SK-N-SH (cell line): ENCODE data around the gene IFT122. TPM values are rescaled to one million over a fixed set of nuclear protein-coding genes. Genes with fewer than 3 reads are reported as not detected.

Experiments used
- EP300 ChIP-seq, 2 experiments: IDR thresholded peaks; 2 replicates each; pipeline versions ENCODE4 v1.4.0 to v1.6.1; 2012; ENCODE audit warnings: borderline replicate concordance in 1 of 2, low read depth in 1 of 2, low read length in 1 of 2
- EZH2phosphoT487 ChIP-seq: fragments of 200-600 bp; sonication (generic); IDR thresholded peaks from 2 replicates; pipeline ENCODE4 v1.6.1; 2017; ENCODE audit warnings: low read depth, mixed run types, mild to moderate bottlenecking, antibody characterized with exemption, moderate library complexity, borderline replicate concordance
- FOXJ3 ChIP-seq: sonication (generic); formaldehyde crosslinking; IDR thresholded peaks from 2 replicates; pipeline ENCODE4 v1.5.1; 2020; ENCODE audit warnings: mild to moderate bottlenecking, missing genetic modification reagents
- GABPA ChIP-seq: IDR thresholded peaks from 2 replicates; pipeline ENCODE4 v1.4.0; 2012; ENCODE audit warnings: low read depth, mild to moderate bottlenecking
- GATA2 ChIP-seq: sonication (generic); formaldehyde crosslinking; IDR thresholded peaks from 2 replicates; pipeline ENCODE4 v1.5.0; 2020; ENCODE audit warnings: mild to moderate bottlenecking, missing genetic modification reagents
- JUND ChIP-seq: IDR thresholded peaks from 2 replicates; pipeline ENCODE4 v1.4.0; 2012
- MXI1 ChIP-seq: IDR thresholded peaks from 2 replicates; pipeline ENCODE4 v1.6.1; 2012; ENCODE audit warnings: mild to moderate bottlenecking, low read depth, low read length, improper control_type of control experiment
- NFIC ChIP-seq: IDR thresholded peaks from 2 replicates; pipeline ENCODE4 v1.4.0; 2012; ENCODE audit warnings: borderline replicate concordance
- NRF1 ChIP-seq: IDR thresholded peaks from 2 replicates; pipeline ENCODE4 v1.6.1; 2012; ENCODE audit warnings: low read depth, mild to moderate bottlenecking, low read length
- POLR2AphosphoS5 ChIP-seq: IDR thresholded peaks from 2 replicates; pipeline ENCODE4 v1.6.1; 2012; ENCODE audit warnings: low read depth, low read length
- RCOR1 ChIP-seq: fragments of 150-350 bp; IDR thresholded peaks from 2 replicates; pipeline ENCODE4 v1.6.1; 2017; ENCODE audit warnings: antibody characterized with exemption, low read length
- RFX5 ChIP-seq: IDR thresholded peaks from 2 replicates; pipeline ENCODE4 v1.6.1; 2012; ENCODE audit warnings: mild to moderate bottlenecking, improper control_type of control experiment, low read length
- RXRA ChIP-seq: IDR thresholded peaks from 2 replicates; pipeline ENCODE4 v1.4.0; 2012; ENCODE audit warnings: low read depth, mild to moderate bottlenecking, borderline replicate concordance
- SMC3 ChIP-seq: IDR thresholded peaks from 2 replicates; pipeline ENCODE4 v1.6.1; 2012; ENCODE audit warnings: low read depth, low read length, improper control_type of control experiment
- TAF1 ChIP-seq: IDR thresholded peaks from 2 replicates; pipeline ENCODE4 v1.6.1; 2012; ENCODE audit warnings: low read depth, mild to moderate bottlenecking, low read length, moderate library complexity, borderline replicate concordance
- TCF12 ChIP-seq: IDR thresholded peaks from 2 replicates; pipeline ENCODE4 v1.4.0; 2012
- TEAD4 ChIP-seq: IDR thresholded peaks from 2 replicates; pipeline ENCODE4 v1.4.0; 2012; ENCODE audit warnings: mild to moderate bottlenecking, borderline replicate concordance; ENCODE audit not compliant: insufficient read depth
- YY1 ChIP-seq: IDR thresholded peaks from 2 replicates; pipeline ENCODE4 v1.4.0; 2012; ENCODE audit warnings: low read depth, mild to moderate bottlenecking
- ZBTB33 ChIP-seq: IDR thresholded peaks from 2 replicates; pipeline ENCODE4 v1.4.0; 2012; ENCODE audit warnings: low read depth, borderline replicate concordance
- polyA plus RNA-seq, 3 experiments: library from polyadenylated mRNA; depleted of rRNA; stranded (reverse); fragments of >200 nt; gene quantifications; 2 replicates each; pipeline ENCODE4 v1.2.3, GENCODE V29; 2012
- TF ChIP-seq, protein P1 (sequence below): fragments of 150-350 bp; IDR thresholded peaks from 2 replicates; pipeline ENCODE4 v1.6.1; 2017; ENCODE audit warnings: antibody characterized with exemption, low read length, low read depth, borderline replicate concordance
- TF ChIP-seq, protein P2 (sequence below): IDR thresholded peaks from 2 replicates; pipeline ENCODE4; 2012

The IFT122 gene
- polyA plus RNA-seq, 1 of the 3 experiments (the other 2 are of a cell fraction), result 20.1 TPM

- no peak for TF ChIP-seq GABPA
- TF ChIP-seq, protein P1, sequence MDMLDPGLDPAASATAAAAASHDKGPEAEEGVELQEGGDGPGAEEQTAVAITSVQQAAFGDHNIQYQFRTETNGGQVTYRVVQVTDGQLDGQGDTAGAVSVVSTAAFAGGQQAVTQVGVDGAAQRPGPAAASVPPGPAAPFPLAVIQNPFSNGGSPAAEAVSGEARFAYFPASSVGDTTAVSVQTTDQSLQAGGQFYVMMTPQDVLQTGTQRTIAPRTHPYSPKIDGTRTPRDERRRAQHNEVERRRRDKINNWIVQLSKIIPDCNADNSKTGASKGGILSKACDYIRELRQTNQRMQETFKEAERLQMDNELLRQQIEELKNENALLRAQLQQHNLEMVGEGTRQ, result no peak
- 0 out of 2 replicates have a peak, but pooled peaks have one; percentile 37 for TF ChIP-seq TEAD4
- no peak for TF ChIP-seq NRF1
- no peak for TF ChIP-seq MXI1
- no peak; the same call in 1 of the 2 replicates for TF ChIP-seq JUND
- peak; percentile 85; the same call in 1 of the 2 replicates for TF ChIP-seq RXRA
- no peak for TF ChIP-seq RFX5
- no peak for TF ChIP-seq FOXJ3 (CRISPR knock-in tag)
- peak; percentile 96 for TF ChIP-seq TCF12
- no peak for TF ChIP-seq ZBTB33
- TF ChIP-seq SMC3, result no peak
- TF ChIP-seq TAF1, result no peak
- no peak for TF ChIP-seq EZH2phosphoT487
- TF ChIP-seq NFIC, result peak; percentile 35; the same call in 1 of the 2 replicates
- TF ChIP-seq YY1, result no peak
- peak; percentile 40; the same call in 1 of the 2 replicates for TF ChIP-seq POLR2AphosphoS5
- peak; percentile 82 to 83; a peak in 3 of 4 replicates for TF ChIP-seq EP300 (IDR thresholded peaks at IDR 0.05; ENCODE audit: borderline replicate concordance in 1 of 2, low read depth in 1 of 2, low read length in 1 of 2)
- TF ChIP-seq RCOR1, result peak; percentile 42
- no peak for TF ChIP-seq GATA2 (CRISPR knock-in tag)
- TF ChIP-seq, protein P2, sequence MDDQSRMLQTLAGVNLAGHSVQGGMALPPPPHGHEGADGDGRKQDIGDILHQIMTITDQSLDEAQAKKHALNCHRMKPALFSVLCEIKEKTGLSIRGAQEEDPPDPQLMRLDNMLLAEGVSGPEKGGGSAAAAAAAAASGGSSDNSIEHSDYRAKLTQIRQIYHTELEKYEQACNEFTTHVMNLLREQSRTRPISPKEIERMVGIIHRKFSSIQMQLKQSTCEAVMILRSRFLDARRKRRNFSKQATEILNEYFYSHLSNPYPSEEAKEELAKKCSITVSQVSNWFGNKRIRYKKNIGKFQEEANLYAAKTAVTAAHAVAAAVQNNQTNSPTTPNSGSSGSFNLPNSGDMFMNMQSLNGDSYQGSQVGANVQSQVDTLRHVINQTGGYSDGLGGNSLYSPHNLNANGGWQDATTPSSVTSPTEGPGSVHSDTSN, result peak; percentile 45
- TF ChIP-seq, all 33 proteins: peak for 15
Observed at GRCh38 chr3:129558772-129559564, 118.9 kb downstream of the IFT122 start (continued).
